HuH-7.5 (cell line): ENCODE results near the gene GTF2H3.
A peak's percentile ranks its signal among the peaks of the same experiment; 100 is the strongest.
"Not testable (repeated sequence)": the region's sequence is repeated elsewhere in the genome, so short reads cannot be mapped to it uniquely, and the experiment has no call there.

Experiments used
- DNase-seq: peaks from one replicate; pipeline ENCODE4 v3.0.0; 2011; ENCODE audit warnings: low spot score

The GTF2H3 gene

DNA sequence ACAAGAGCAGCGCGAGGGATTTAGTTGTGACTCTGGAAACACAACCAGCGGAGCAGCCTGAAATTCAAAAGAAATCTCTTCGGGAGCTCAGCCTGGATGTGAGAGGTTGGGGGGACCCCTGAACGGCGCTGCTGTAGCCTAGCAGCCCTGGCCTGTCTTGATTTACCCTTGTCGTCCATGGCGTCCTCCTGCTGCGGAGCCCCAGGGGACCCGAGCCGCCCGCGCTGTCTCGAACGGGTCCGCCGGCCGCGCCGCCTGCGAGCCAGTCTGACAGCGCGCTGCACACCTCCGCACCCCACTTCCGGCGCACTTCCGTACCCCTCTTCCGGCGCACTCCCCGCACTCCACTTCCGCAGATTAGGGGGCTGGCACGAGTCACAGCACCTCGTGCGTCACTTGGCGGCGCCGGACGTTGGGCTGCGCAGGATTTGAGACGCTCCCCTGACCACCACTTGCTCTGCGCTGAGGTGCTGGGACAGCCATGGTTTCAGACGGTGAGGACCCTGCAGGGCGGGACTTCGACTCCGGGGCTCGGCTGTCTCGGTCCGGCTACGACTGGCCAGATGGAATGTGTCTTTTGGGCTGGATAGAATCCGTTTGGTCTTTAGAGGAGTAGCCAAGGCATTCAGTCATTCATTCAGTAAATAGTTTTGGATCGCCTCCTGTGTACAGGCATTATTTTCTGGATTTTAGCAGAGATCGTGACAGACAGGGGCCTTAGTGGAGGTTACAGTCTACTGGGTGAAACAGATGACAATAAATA, at the start of gene GTF2H3, which contains the start of gene EIF2B1:
Gene GTF2H3 (plus strand): TSS at position 451 of the 763 bp plus-strand sequence. CDS start 31 bp downstream, at position 482.
Gene EIF2B1 (minus strand): TSS at position 308 of the 763 bp plus-strand sequence. CDS start 129 bp downstream, at position 179.
- peak; percentile 90 for DNase-seq

DNA sequence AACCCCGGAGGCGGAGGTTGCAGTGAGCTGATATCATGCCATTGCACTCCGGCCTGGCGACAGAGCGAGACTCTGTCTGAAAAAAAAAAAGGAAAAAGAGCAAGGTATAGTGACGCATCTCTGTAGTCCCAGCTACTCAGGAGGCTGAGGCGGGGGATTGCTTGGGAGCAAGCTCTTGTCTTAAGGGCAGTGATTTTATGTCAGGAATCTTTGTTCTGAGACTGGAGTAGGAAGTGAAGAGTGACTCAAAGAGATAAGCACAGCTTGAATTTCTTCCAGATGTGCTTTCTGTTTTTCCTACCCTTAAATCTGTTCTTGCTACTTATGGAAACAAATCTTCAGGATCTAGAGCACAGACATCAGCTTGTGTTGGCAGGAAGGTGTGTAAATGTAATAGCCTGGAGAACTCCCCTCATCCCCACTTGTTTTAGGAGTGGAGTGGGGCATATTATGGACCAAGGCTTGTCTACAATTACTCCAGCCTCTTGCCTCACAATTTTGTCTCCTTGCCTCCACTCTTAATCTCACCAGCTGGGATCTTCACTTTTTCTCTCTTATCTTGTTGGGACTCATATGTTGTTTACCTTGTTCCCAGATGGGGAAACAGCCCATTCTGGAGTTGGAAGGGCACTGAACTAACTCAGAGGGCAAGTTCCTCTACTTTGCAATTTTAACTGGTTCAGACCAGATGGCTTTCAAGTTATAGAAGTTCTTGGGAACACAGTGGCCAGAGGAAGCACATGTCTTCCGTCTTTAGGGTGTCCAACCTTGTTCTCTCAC, 41.7 kb upstream of the GTF2H3 start:
- no peak for DNase-seq

DNA sequence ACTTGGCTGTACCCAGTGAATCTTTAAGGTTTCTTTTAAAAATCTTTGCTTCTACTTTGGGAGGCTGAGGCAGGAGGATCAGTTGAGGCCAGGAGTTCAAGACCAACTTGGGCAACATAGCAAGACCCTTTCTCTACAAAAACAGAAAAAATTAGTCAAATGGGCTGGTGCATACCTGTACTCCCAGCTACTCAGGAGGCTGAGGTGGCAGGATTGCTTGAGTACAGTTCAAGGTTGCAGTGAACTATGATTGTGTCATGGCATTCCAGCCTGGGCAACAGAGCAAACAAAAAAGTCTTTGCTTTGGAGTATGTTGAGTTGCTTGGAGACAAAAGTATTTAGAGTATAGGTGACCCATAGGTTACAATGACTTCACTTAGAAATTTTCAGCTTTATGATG, 37.9 kb upstream of the GTF2H3 start:
- no peak for DNase-seq

GRCh38 chr12:123597100-123597499, 36.5 kb upstream of the GTF2H3 start:
- DNase-seq: no peak

DNA sequence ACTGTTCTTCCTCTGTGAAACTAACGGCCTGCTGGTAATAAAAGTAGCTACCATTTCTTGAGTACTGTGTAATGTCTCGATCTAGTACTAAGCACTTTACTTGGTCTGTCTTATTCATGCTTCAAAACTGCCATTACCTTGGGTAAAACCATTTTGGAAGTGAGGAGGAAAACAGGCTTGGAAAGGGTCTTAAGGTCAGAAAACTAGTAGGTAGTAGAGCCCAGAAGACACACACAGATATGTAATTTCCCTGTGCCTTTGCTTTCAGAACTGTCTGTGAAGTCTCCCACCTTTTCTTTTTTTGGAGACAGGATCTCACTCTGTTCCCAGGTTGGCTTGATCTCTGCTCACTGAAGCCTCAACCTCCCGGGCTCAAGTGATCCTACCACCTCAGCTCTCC, 35.1 kb upstream of the GTF2H3 start:
- no peak for DNase-seq

GRCh38 chr12:123599310-123599709, 34.3 kb upstream of the GTF2H3 start:
- no peak for DNase-seq

- DNase-seq: no peak
These were observed 33.9 kb upstream of the GTF2H3 start for GRCh38 chr12:123599721-123600120.

- peak; percentile 40 for DNase-seq
These were observed 31.8 kb upstream of the GTF2H3 start, which contains the start of gene DDX55 for GRCh38 chr12:123601602-123602489. TSS of gene DDX55 (plus strand) at chr12:123602099. CDS start at chr12:123602149, 50 bp downstream.

- DNase-seq: no peak
These were observed 30.9 kb upstream of the GTF2H3 start for GRCh38 chr12:123602651-123603195.

GRCh38 chr12:123603495-123603894, 30.1 kb upstream of the GTF2H3 start:
- not testable (repeated sequence) for DNase-seq

DNA sequence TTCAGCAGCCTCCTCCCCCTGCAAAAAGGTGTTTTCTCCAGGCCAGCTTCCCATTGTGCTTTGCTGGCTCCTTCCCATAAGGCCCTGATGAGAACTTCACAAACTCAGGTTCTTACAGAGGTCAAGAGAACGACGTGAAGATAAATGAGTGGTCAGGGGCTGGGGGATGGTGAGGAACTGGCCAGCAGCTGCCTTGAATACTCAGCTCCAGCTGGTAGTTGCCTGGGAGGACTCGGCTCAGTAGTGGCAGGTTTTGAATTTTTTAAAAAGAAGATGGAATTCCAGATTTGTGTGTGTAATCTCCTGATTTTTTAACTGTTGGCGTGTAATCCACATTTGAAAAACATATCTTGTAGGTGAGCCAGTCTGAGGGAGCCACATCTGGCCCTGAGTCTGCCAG, 25.9 kb upstream of the GTF2H3 start:
- DNase-seq: no peak

DNA sequence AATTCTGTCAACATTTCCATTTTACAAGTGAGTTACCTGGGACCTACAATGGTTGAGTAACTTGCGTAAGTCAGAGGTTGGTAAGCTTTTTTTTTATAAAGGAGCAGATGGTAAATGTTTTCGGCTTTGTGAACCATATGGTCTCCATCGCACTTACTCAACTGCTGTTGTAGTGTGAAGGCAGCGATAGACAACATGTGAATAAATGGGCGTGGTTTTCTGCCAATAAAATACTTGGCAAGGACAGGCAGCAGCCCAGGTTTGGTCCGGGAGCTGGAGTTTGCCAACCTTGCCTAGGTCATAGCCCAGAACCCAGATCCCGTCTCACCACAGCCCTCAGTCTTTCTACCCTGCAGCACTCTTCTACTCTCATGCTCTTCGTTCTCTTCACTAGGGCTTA, 25.4 kb upstream of the GTF2H3 start:
- DNase-seq: no peak

- DNase-seq: no peak
These were observed 19.5 kb upstream of the GTF2H3 start for GRCh38 chr12:123614110-123614509.

DNA sequence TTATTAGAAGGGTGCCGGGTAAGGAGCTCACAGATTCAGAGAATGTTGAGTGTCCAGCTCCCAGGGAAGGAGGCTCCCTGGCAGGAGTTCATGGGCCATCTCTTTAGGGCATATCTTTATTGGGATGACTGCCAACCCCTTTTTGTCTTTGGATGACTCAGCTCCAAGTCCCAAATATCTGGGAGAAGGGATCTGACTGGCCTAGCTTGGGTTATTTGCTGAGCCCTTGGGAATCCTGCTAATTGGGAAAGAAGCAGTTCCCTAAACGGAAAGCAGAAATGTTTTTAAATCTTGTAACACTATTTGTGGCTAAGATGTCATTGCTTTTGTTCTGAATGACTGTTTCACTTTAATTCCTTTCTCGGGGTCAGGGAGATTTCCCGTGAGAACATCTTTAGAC, 19.1 kb upstream of the GTF2H3 start:
- no peak for DNase-seq

DNA sequence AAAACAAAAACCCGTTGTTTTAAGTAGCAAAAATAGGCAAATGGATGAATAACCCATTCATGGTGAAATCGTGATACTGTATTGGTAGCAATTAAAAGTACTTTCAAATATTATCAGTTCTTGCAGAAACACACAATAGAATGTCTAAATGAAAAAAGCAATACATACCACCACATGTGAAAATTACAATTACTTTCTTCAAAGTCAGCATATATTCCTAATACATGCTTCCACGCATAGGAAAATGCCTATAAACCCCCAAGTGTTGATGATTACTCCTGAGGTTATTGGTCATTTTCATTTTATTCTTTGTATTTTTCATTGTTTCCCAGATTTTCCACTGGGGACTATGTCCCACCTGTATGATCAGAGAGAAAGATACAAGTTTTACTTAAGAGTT, 16.5 kb upstream of the GTF2H3 start:
- no peak for DNase-seq

- DNase-seq: no peak
These were observed 16.0 kb upstream of the GTF2H3 start for GRCh38 chr12:123617580-123617979.

DNA sequence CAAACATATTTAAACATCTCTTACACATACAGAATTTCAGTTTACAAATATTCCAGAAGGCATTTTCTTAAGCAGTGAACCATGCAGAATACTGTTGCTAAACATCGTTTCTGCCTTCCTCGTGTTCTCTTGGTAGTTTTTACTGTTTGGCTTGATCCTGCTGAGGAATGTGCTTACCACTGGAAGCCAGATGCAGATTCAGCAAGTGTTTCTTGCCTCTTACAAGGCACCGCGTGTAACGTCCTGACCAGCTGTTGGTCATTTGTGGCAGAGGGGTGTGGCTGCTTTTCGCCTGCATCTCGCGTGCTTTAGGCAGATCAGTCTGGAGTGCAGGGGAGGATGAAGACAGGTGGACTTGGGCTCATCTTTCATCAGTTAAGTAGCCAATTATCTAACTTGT, 12.5 kb upstream of the GTF2H3 start:
- no peak for DNase-seq

DNA sequence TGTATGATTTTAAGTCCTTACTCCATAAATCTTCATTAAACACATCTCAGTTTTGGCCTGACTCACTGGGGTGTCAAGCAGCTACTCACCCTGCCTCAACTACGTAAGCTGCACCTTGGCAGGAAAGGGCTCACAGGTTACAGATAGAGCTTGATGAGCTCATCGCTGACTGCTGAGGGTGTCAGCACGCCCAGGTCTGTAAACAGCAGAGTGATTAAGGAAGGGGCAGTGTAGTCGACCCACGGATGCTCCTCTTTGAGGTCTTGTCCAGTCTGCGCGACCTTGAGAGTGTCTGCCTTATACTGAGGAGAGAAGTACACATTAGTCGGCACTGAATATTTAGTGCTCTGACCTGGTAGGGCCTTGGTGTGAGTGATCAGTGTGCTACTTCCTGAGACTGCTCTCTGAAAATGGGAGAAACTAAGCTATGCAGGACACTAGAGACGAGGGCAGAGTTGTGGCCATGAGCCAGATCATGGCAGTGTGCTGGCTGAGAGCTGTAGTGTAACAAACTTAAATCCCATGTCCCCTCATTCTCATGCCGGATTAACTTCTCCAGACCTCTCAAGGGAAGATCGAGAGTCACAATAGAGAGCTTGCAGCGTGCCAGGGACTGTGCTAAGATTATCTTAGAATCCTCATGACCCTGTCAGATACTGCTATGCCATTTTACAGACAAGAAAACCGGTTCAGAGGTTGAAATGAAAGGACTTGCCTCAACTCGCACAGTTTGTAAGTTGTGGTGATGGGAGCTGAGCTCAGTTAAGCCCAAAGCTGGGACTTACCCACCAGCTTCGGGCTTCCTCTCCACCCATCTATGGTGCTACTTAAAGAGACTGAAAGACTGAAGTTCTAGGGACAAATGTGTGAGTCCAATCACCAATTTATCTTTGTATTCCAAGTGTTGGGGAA, 11.8 kb upstream of the GTF2H3 start:
- DNase-seq: no peak

DNA sequence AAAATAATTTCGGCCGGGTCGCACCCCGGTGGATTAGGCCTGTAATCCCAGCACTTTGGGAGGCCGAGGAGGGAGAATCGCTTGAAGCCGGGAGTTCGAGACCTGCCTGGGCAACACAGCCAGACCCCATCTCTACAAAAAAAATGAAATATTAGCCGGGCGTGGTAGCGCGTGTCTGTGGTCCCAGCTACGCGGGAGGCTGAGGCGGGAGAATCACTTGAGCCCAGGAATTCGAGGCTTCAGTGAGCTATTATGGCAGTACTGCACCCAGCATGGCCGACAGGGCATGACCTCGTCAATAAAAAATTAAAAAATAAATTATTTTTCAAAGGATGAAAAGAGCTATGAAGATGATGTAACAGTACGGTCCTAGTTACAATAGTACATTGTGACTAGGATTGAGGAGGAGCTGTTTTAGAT, 523 bp downstream of the GTF2H3 start:
- DNase-seq: no peak

- DNase-seq: no peak
These were observed 10.3 kb downstream of the GTF2H3 start for GRCh38 chr12:123643911-123644310.

DNA sequence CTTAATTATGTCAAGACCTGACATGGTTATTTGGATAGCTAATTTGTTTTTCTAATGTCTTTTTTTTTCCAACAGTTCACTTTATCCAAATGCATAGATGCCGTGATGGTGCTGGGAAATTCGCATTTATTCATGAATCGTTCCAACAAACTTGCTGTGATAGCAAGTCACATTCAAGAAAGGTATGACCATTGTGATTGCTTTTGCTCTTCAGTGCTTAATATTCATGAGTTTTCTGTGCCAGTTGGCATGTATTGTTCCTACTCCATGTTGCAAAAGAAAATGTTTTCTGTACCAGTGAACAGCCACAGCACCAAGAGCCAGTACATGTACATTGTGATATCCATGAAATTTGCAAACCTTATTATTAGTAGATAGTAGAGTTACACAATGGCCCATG, 11.8 kb downstream of the GTF2H3 start:
- no peak for DNase-seq
